Measurements from ENCODE around the gene PMEL. TPM values are rescaled to one million over a fixed set of nuclear protein-coding genes. Genes with fewer than 3 reads are reported as not detected.

Gene PMEL
- polyA plus RNA-seq, 1 of the 3 experiments (the other 2 are of a cell fraction): 1.8 TPM

- CTCF ChIA-PET: interaction anchor here (1.0 to 10.8 kb wide), 23 partner anchors 10 to 318 kb away, joined by 3 to 183 read pairs (median 8); partner anchors contain the start of genes IKZF4, RAB5B, RPL41 and ZC3H10
- Histone ChIP-seq H3F3A (replicated peaks; ENCODE audit: insufficient read depth) (peaks cover 26% of the 10 kb centered on the region), H3K4me3 (ENCODE audit: low read depth in 2 of 2, low read length in 1 of 2) (no peak overlapping the region), H3K79me2 (ENCODE audit: insufficient read depth) (peaks cover 9% of the 10 kb centered on the region; the same call in 1 of the 2 replicates), H4K20me1 (ENCODE audit: insufficient read depth) (no peaks in the 10 kb centered on the region), H3K36me3 (replicated peaks in 1 of 2; ENCODE audit: control insufficient read depth in 1 of 2, insufficient read depth in 2 of 2, low read length in 1 of 2) (peaks cover 19 to 41% of the 10 kb centered on the region in 2 experiments), H2AFZ (ENCODE audit: low read depth) (no peak overlapping the region), H3K4me1 (ENCODE audit: control insufficient read depth in 1 of 2, insufficient read depth in 2 of 2, low read depth in 1 of 2, low read length in 1 of 2) (peaks cover 0 to 3% of the 10 kb centered on the region in 2 experiments; a peak in 1 of 4 replicates), H3K9me2 (no peaks in the 10 kb centered on the region), H3K27ac (ENCODE audit: low read depth in 2 of 2, low read length in 1 of 2) (no peak overlapping the region), H3K9ac (no peak overlapping the region), H3K4me2 (no peak overlapping the region), H3K9me3 (no peaks in the 10 kb centered on the region), H3K27me3 (ENCODE audit: insufficient read depth) (no peaks in the 10 kb centered on the region)
- POLR2A ChIA-PET: interaction anchor here (1.1 to 1.4 kb wide), 2 partner anchors 11 to 34 kb away, joined by 4 read pairs; no protein-coding TSS in a partner anchor
- TF ChIP-seq GABPA (IDR thresholded peaks at IDR 0.05; ENCODE audit: low read depth): no peak
- no peak for TF ChIP-seq SMC3 (IDR thresholded peaks at IDR 0.05; ENCODE audit: low read depth, low read length)
- no peak for TF ChIP-seq POLR2AphosphoS5 (IDR thresholded peaks at IDR 0.05; ENCODE audit: low read depth, low read length)
- no peak for TF ChIP-seq TCF12 (IDR thresholded peaks at IDR 0.05)
- TF ChIP-seq FOSL2 (IDR thresholded peaks at IDR 0.05; ENCODE audit: borderline replicate concordance, low read depth): no peak
- WGBS (ENCODE audit: low lambda C conversion rate): 91% methylated on average over 8 of the region's 8 CpGs
- DNase-seq: no peak
Observed at GRCh38 chr12:55995366-55995765, 29.5 kb upstream of the PMEL start.

- H3K4me3 ChIP-seq (ENCODE audit: low read depth in 2 of 2, low read length in 1 of 2): no peak overlapping the region
- CTCF ChIA-PET: interaction anchor here (1.5 to 10.8 kb wide), 2 partner anchors 9 to 31 kb away, joined by 4 to 183 read pairs; partner anchors contain the start of gene IKZF4
- no peaks in the 10 kb centered on the region for H3K9me3 ChIP-seq
- peaks cover 0 to 3% of the 10 kb centered on the region in 2 experiments; a peak in 1 of 4 replicates for H3K4me1 ChIP-seq (ENCODE audit: control insufficient read depth in 1 of 2, insufficient read depth in 2 of 2, low read depth in 1 of 2, low read length in 1 of 2)
- no peaks in the 10 kb centered on the region for H3K27me3 ChIP-seq (ENCODE audit: insufficient read depth)
- H3K9ac ChIP-seq: no peak overlapping the region
- H3K9me2 ChIP-seq: no peaks in the 10 kb centered on the region
- H3K36me3 ChIP-seq (replicated peaks in 1 of 2; ENCODE audit: control insufficient read depth in 1 of 2, insufficient read depth in 2 of 2, low read length in 1 of 2): peaks cover 36 to 49% of the 10 kb centered on the region in 2 experiments
- WGBS (ENCODE audit: low lambda C conversion rate): 89% methylated on average over 4 of the region's 4 CpGs
- H3K27ac ChIP-seq (ENCODE audit: low read depth in 2 of 2, low read length in 1 of 2): no peak overlapping the region
- H3K4me2 ChIP-seq: no peak overlapping the region
- POLR2A ChIA-PET: no interaction called here
- H4K20me1 ChIP-seq (ENCODE audit: insufficient read depth): no peaks in the 10 kb centered on the region
- H3F3A ChIP-seq (replicated peaks; ENCODE audit: insufficient read depth): peaks cover 26% of the 10 kb centered on the region
- TF ChIP-seq, protein P1, sequence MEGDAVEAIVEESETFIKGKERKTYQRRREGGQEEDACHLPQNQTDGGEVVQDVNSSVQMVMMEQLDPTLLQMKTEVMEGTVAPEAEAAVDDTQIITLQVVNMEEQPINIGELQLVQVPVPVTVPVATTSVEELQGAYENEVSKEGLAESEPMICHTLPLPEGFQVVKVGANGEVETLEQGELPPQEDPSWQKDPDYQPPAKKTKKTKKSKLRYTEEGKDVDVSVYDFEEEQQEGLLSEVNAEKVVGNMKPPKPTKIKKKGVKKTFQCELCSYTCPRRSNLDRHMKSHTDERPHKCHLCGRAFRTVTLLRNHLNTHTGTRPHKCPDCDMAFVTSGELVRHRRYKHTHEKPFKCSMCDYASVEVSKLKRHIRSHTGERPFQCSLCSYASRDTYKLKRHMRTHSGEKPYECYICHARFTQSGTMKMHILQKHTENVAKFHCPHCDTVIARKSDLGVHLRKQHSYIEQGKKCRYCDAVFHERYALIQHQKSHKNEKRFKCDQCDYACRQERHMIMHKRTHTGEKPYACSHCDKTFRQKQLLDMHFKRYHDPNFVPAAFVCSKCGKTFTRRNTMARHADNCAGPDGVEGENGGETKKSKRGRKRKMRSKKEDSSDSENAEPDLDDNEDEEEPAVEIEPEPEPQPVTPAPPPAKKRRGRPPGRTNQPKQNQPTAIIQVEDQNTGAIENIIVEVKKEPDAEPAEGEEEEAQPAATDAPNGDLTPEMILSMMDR (IDR thresholded peaks at IDR 0.05): no peak
- TF ChIP-seq, protein P2, sequence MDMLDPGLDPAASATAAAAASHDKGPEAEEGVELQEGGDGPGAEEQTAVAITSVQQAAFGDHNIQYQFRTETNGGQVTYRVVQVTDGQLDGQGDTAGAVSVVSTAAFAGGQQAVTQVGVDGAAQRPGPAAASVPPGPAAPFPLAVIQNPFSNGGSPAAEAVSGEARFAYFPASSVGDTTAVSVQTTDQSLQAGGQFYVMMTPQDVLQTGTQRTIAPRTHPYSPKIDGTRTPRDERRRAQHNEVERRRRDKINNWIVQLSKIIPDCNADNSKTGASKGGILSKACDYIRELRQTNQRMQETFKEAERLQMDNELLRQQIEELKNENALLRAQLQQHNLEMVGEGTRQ (IDR thresholded peaks at IDR 0.05; ENCODE audit: borderline replicate concordance, low read depth, low read length): no peak
- no peak for TF ChIP-seq GATA2 (CRISPR knock-in tag; IDR thresholded peaks at IDR 0.05)
- no peak for TF ChIP-seq FOXM1 (IDR thresholded peaks at IDR 0.05; ENCODE audit: low read depth)
- no peak for TF ChIP-seq SMC3 (IDR thresholded peaks at IDR 0.05; ENCODE audit: low read depth, low read length)
- no peak for TF ChIP-seq REST (IDR thresholded peaks at IDR 0.05; ENCODE audit: low read depth, low read length)
- no peak for TF ChIP-seq NRF1 (IDR thresholded peaks at IDR 0.05; ENCODE audit: low read depth, low read length)
- TF ChIP-seq RXRA (IDR thresholded peaks at IDR 0.05; ENCODE audit: borderline replicate concordance, low read depth): no peak
- TF ChIP-seq, protein P3, sequence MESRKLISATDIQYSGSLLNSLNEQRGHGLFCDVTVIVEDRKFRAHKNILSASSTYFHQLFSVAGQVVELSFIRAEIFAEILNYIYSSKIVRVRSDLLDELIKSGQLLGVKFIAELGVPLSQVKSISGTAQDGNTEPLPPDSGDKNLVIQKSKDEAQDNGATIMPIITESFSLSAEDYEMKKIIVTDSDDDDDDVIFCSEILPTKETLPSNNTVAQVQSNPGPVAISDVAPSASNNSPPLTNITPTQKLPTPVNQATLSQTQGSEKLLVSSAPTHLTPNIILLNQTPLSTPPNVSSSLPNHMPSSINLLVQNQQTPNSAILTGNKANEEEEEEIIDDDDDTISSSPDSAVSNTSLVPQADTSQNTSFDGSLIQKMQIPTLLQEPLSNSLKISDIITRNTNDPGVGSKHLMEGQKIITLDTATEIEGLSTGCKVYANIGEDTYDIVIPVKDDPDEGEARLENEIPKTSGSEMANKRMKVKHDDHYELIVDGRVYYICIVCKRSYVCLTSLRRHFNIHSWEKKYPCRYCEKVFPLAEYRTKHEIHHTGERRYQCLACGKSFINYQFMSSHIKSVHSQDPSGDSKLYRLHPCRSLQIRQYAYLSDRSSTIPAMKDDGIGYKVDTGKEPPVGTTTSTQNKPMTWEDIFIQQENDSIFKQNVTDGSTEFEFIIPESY (IDR thresholded peaks at IDR 0.05; ENCODE audit: borderline replicate concordance, low read depth): no peak
- no peak for TF ChIP-seq EZH2phosphoT487 (IDR thresholded peaks at IDR 0.05; ENCODE audit: borderline replicate concordance, low read depth)
- TF ChIP-seq, protein P4, sequence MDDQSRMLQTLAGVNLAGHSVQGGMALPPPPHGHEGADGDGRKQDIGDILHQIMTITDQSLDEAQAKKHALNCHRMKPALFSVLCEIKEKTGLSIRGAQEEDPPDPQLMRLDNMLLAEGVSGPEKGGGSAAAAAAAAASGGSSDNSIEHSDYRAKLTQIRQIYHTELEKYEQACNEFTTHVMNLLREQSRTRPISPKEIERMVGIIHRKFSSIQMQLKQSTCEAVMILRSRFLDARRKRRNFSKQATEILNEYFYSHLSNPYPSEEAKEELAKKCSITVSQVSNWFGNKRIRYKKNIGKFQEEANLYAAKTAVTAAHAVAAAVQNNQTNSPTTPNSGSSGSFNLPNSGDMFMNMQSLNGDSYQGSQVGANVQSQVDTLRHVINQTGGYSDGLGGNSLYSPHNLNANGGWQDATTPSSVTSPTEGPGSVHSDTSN (IDR thresholded peaks at IDR 0.05): no peak
- no peak for TF ChIP-seq MAX (IDR thresholded peaks at IDR 0.05; ENCODE audit: low read depth)
- no peak for TF ChIP-seq POLR2AphosphoS5 (IDR thresholded peaks at IDR 0.05; ENCODE audit: low read depth, low read length)
- DNase-seq: no peak
- peaks cover 2% of the 10 kb centered on the region; the same call in 1 of the 2 replicates for H3K79me2 ChIP-seq (ENCODE audit: insufficient read depth)
- no peak overlapping the region for H2AFZ ChIP-seq (ENCODE audit: low read depth)
Observed at GRCh38 chr12:55993230-55993853, 27.5 kb upstream of the PMEL start.

Data from SK-N-SH (cell line).